Measurements from ENCODE around the gene KCNG2.

KCNG2 gene

GRCh38 chr18:79769698-79770500, 27.8 kb upstream of the KCNG2 start:
- DNase-seq (ENCODE audit: low spot score) = no peak

DNA sequence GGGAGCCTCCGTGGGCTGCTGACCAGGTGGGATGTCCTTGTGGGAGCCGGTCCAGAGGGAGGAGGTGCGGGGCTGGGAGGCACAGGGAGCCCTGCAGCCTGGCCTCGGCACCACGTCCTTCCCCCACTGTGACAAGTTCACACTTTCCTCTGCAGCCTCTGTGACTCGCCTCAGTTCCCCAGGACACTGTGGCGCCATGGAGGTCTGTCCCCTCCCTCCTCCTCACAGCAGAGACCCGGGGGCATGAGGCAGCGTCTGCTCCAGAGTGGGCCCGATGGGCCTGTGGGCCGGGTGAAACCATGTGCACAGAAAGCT, 27.3 kb upstream of the KCNG2 start:
- DNase-seq (ENCODE audit: low spot score) = no peak

DNA sequence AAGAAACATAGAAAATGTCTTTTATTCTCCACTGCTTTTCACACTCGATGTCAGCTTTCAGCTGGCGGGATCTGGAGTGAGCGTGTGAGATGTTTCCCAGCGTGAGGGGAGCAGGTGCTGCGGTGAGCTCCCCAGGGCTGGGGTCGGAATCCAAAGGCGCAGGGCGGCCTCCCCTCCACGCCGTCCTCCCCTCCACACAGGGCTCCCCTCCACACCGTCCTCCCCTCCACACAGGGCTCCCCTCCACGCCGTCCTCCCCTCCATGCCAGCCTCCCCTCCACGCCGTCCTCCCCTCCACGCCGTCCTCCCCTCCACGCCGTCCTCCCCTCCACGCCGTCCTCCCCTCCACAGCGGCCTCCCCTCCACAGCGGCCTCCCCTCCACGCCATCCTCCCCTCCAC, 26.9 kb upstream of the KCNG2 start:
- no peak for DNase-seq (ENCODE audit: low spot score)

GRCh38 chr18:79771446-79772107, 26.2 kb upstream of the KCNG2 start:
- DNase-seq (ENCODE audit: low spot score) = no peak

DNA sequence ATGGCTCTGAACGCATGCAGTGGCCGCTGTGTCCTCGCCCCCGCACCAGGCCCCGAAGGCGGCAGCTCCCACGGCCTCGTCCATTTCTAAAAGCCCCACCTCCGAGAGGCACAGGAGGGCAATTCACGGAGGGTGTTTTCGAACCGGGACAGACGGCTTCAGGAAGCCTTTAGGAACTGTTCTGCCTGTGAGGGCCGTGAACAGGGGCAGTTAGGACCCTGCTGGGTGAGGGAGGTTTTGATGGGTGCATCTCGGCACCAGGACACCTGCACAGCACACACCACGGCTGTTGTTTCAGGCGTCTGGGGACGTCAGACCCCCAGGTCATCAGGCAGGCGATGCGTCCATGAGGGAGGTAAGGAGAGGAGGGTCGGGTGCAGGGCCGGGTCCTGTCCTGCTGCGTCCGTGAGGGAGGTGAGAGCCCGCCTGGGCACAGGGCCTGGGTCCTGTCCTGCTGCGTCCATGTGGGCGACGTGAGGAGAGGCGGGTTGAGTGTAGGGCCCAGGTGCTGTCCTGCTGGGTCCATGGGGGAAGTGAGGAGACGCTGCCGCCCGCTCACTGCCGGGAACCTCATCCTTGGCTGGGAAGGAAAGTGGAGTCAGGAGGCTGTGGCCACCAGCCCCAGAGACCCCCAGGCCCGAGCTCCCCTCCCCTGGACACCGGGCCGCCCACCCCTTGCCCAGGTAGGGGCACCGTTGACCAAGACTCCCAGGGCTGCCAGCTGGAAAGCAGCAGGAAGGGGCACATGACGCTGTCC, 25.5 kb upstream of the KCNG2 start:
- DNase-seq (ENCODE audit: low spot score) = no peak

GRCh38 chr18:79772865-79773696, 24.7 kb upstream of the KCNG2 start:
- no peak for DNase-seq (ENCODE audit: low spot score)

GRCh38 chr18:79774111-79774510, 23.6 kb upstream of the KCNG2 start:
- no peak for DNase-seq (ENCODE audit: low spot score)

- DNase-seq (ENCODE audit: low spot score) = no peak
Observed at GRCh38 chr18:79775441-79776221, 22.1 kb upstream of the KCNG2 start.

DNA sequence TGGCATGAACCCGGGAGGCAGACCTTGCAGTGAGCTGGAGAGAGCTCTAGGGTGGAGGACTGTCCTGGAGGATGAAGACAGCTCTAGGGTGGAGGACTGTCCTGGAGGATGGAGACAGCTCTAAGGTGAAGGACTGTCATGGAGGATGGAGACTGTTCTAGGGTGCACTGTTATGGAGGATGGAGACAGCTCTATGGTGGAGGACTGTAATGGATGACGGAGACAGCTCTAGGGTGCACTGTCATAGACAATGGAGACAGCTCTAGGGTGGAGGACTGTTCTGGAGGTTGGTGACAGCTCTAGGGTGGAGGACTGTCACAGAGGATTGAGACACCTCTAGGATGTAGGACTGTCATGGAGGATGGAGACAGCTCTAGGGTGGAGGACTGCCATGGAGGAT, 21.1 kb upstream of the KCNG2 start:
- no peak for DNase-seq (ENCODE audit: low spot score)

DNA sequence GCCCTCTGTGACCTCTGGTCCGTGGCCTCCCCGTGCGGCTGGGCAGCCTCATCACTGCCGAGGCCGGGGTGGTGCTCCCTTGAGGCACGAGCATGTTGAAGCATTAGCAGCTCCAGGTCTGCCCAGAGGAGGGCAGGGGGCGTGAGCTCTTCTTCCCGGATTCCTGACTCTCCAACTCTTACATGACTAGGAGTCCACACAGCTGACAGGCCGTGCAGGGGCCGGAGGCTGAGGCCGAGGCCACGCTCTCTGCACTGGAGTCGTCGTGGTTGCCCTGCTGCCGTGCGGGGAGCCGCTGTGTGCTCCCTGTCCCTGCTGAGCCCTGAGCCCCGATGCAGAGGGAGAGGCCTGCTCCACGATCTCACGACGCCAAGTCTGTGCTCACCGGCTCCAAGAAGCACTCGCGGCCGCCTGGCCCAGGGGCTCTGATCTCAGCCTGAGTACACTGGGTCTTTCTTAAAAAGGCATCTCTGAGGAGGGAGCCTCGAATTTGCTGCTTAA, 19.4 kb upstream of the KCNG2 start:
- DNase-seq (ENCODE audit: low spot score) = no peak

DNA sequence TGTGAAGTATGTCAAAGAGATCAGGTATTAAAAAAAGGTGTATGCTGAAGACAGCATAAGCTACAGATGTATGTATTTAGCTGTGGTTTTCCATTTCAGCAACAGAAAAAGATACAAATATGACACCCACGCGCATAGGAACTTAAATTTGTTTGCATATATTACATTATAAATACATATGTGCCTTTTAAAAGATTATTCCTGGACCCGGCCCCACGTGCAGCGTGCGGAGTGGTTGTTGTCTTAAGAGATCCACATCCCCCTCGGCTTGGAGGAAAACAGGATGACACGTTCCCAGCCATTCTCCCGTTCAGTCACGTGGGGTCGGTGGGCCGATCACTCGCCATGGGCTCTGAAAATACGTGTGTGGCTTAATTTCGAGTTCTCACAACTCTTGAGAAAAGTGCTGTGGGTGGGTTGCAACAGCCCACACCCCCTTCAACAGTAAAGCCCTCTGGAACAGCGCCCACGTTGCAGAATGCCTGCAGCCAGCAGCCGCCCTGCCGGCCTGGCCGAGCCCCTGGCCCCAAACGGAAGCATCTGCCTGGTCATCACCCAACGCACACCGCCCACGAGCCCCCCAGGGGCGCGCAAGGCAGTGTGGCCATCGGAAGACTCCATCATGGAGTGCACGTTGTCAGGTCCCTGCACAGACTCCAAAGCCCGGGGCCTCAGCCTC, 18.6 kb upstream of the KCNG2 start:
- DNase-seq (ENCODE audit: low spot score) = no peak

DNA sequence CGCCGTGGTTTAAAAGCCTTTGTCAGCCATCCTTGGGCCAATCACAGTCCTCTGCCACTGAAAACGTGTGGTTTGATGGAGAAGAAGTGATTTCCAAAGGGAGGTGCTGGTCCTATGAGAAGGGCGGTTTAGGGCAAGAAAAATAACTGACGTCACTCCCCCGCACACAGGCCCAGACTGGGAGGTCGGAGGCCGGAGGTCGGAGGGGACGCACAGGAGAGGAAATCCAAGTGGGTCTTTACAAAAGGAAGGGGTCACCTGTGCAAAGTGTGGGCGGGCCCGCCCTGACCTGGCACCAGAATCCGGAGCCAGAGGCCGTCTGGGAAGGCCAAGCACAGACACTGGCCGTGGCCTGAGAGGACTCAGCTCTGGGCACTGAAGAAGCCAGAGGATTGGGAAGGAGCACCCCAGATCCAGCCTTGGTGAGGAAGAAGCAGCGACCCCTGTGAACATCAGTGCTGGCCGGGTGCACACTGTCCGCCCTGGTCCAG, 18.0 kb upstream of the KCNG2 start:
- DNase-seq (ENCODE audit: low spot score) = no peak

DNA sequence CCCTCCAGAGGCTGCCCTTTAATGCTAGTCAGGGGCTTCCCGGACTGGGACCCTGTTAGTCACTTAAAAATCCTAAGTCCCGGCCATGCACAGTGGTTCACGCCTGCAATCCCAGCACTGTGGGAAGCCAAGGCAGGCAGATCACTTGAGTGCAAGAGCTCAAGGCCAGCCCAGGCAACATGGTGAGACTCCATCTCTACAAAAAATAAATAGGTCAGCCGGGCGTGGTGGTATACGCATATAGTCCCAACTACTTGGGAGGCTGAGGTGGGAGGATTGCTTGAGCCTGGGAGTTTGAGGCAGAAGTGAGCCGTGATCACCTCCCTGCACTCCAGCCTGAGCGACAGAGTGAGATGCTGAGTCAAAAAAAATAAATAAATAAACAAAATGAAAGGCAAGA, 17.2 kb upstream of the KCNG2 start:
- DNase-seq (ENCODE audit: low spot score) = no peak

DNA sequence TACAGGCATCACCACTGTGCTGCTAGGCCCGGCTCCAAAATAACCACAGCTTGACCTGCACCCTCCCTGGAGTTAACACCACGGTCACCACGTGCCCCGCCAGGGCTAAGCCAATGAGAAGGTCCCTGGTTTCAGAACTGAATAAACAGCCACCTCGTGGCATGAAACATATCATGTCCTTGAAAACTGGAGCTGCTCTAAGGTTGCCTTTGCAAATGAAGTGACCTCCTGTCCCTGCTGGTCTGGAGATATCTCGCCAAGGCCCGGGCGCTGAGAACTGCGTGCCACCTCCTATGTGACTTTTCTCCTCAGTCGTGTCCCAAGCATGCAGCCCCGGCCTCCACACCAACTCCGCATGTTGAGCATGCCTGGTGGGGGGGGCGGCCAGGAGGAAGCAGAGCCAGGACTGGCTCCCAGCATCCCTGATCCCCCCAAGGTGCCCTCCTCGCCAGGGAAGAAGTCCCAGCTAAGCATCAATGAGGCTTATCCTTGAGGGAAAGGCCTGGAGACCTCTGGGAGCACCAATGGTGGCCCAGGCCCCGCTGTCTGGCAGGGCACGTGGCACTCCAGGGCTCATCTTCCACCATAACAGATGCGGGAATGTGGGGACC, 16.3 kb upstream of the KCNG2 start:
- DNase-seq (ENCODE audit: low spot score) = no peak

DNA sequence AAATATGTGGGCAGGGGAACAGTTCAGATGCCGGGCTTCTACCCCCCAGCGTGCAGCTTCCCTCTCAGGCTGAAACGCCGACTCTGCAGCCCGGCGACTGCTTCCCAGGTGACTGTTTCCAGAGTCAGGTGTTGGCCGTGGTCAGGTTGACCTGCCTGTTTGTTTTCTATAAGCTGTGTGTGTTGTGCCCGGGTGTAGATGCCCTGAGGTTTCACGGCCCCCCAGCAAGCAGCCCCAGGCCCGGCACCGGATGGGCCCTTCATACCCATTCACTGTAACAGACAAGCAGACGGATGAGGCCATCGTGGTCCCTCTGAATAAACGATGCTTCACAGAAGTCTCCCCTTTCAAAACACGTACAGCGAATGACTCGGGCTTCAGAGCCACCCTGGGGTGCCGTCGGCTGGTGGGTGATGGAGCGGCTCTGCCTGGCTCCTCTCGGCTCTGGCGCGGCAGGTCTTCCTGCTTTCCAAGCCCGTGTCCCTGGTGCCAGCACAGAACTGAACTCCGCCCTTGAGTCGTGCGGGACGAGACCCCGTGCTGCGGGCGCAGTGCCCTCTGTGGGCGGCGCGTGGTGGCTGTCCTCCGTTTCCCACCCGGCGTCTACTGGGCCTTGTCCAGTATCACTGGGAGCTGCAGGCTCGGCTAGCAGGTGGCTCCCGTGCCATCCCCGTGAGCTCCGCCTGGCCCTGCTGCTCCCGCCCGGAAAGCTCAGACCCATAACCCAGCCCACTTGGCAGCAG, 15.0 kb upstream of the KCNG2 start:
- no peak for DNase-seq (ENCODE audit: low spot score)

DNA sequence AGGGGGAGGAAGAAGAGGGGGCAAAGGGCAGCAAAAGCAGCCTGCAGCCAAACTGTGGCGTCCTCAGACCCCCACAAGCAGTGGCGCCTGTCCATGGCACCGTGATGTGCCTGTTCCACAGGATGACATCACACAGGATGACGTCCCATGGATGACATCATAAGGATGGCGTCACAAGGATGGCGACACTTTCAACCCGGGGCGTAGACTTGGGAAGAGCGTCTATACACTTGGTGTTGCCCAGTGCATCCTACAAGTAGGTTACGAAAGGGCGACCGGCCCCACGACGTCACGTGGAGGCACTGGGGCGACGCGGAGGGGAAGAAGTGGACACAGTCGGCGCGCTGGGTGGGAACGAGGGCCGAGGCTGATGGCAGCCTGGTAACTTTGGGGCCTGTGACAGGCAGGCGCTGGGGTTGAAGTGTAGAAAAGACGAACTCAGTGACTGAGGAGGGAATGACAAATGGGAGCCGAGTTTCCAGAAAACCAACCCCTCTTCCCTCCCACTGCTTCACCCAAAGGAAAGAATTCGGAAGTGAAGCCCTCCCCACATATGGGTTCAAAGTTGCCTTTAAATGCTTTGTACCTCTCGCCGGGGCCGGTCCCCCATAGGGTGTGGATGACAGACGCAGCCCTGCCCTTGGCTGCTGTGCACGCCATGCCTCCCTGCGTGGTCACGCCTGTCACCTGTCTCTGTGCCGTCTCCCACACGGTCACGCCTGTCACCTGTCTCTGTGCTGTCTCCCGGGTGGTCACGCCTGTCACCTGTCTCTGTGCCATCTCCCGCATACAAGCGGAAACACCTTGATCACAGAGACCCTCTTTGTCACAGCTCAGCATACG, 13.4 kb upstream of the KCNG2 start:
- no peak for DNase-seq (ENCODE audit: low spot score)

- DNase-seq (ENCODE audit: low spot score) = no peak
Observed at GRCh38 chr18:79784965-79785770, 12.6 kb upstream of the KCNG2 start.

DNA sequence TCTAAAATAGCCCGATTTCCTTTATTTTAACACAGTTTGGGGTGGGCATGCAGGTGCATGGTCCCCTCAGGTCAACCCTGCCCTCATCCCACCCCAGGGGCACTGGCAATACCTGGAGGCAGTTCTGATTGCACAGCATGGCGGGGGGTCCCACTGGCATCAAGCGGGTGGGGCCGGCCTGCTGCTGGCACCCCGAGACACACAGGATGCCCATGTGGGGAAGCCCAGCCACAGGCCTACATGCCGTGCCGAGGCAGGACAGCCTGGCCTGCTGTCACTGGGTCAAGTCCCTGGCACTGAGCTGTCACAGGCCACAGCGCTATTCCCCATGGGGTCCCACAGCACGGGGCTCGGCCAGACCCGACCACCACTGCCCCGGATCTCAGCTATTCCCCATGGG, 11.9 kb upstream of the KCNG2 start:
- no peak for DNase-seq (ENCODE audit: low spot score)

All from Ammon's horn (tissue), 1 donor.